Activated T-cell treated with anti-CD3 and anti-CD28 coated beads for 4 hours (primary cell): ENCODE measurements around the gene RNF214.
"Not testable (repeated sequence)": the region's sequence is repeated elsewhere in the genome, so short reads cannot be mapped to it uniquely, and the experiment has no call there.

Source experiments
- DNase-seq: peaks from one replicate; pipeline ENCODE4 v3.0.0-alpha.2; 2020

Gene RNF214

DNA sequence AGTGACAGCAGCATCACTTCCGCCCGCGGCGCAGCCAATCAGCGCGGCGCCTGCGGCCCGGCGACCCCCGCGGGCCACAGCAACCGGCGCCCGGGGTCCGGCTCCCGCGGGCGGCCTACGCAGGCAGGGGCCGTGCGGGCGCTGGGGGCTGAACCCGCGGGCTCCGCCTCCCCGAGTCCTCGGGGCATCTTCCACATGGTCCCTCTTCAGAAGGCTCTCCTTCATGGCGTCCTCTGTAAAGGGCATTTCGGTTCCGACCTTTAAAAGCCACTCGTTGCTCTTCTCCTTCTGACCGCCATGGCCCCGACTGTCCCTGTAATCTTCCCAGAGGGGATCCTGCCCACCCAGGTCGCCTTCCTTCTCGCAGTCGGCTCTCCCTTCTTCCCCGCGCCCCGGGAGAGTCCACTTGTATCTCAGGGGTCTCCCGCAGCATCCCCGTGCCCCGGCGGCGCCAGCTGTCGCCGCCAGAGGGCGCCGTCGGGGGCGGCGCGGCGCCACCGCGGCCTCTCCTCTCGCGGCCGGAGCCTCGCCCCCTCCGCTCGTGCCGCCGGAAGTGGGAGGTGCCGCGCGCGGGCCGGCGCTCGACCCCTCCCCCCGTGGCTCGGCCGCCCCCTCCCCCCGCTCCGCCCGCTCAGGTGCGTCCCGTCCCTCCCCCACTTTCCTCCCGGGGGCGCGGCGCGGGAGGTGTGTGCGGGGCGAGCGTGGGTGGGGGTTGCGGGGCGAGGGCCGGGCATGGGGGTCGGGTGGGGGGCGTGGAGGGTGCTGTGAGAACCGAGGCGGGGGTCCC is at the start of gene RNF214:
Gene RNF214 (plus strand): TSS at position 580 of the 787 bp plus-strand sequence. CDS start 1,602 bp downstream, outside the sequence.
- DNase-seq = peak; percentile 61

DNA sequence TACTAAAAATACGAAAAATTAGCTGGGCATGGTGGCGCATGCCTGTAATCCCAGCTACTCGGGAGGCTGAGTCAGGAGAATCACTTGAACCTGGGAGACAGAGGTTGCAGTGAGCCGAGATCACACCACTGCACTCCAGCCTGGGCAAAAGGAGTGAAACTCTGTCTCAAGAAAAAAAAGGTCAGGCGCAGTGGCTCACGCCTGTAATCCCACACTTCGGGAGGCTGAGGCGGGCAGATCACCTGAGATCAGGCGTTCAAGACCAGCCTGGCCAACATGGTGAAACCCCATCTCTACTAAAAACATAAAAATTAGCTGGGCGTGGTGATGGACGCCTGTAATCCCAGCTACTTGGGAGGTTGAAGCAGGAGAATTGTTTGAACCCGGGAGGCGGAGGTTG is 49.3 kb upstream of the RNF214 start:
- DNase-seq = not testable (repeated sequence)

DNA sequence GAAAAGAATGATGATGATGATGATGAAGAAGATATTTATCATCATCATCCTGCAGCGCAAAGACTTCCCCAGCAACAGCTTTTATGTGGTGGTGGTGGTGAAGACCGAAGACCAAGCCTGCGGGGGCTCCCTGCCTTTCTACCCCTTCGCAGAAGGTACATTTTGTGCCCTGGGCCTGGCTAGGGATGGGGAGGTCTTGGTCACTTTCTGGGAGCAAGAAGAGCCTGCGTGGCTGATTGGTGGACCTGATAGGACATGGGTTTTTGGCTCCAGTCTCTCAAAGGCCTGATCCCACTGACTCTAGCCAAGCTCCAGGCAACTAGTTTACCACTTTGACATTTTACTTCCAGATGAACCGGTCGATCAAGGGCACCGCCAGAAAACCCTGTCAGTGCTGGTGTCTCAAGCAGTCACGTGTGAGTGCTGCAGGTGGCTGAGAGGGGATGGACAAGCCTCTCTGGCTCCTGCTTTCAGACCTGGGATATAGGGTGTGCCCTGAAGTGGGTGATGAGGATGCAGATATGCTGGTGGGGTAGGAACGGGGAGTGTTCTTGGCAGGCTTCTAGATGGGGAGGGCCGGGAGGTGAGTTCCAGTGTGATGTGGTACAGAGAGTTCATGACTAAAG is 48.6 kb upstream of the RNF214 start:
- DNase-seq = no peak

DNA sequence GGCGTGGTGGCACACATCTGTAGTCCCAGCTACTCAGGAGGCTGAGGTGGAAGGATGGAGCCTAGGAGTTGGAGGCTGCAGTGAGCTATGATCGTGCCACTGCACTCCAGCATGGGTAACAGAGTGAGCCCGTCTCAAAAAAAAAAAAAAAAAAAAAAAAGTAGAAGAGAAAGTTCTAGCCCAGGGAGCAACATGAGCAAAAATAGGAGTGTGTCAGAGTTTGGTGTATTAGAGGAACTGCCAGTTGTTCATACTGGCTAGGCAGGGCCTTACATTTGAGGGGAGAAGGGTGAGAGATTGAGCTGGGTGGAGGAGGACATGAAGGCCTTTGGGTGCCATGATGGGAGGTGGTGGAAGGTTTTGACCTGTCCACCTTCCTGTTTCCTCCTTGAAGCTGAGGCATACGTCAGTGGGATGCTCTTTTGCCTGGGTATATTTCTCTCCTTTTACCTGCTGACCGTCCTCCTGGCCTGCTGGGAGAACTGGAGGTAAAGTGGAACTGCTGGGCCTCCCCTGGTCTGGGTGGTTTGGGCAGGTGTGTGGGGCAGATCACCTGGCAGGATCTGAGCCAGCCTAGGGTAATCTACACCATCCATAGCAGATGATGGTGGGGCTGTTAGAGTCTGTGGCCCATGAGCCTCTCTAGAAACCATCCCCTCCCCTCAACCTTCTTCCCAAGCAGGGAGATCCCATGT is 46.6 kb upstream of the RNF214 start:
- no peak for DNase-seq

DNA sequence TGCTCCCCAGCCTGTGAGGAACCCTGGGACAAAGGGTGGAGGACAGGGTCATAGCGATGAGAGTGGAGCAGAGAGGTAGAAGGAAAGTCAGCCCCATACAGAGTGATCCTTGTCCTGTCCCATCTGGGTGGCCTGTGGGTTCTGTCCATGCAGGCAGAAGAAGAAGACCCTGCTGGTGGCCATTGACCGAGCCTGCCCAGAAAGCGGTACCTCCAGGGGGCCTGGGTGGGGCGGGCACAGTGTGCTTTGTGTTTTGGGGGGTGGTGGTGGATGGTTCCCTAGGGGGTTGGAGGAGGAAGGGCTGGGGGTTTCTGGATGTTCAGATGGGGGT is 46.1 kb upstream of the RNF214 start:
- no peak for DNase-seq

- no peak for DNase-seq
These were observed 45.5 kb upstream of the RNF214 start for GRCh38 chr11:117187007-117187406.

- DNase-seq = no peak
These were observed 45.1 kb upstream of the RNF214 start for GRCh38 chr11:117187428-117187798.

- DNase-seq = no peak
These were observed 44.5 kb upstream of the RNF214 start for GRCh38 chr11:117187799-117188481.

GRCh38 chr11:117188620-117189081 is 43.8 kb upstream of the RNF214 start:
- DNase-seq = no peak

GRCh38 chr11:117189191-117189940 is 43.1 kb upstream of the RNF214 start:
- DNase-seq = no peak

GRCh38 chr11:117189941-117190544 is 42.4 kb upstream of the RNF214 start:
- DNase-seq = no peak

DNA sequence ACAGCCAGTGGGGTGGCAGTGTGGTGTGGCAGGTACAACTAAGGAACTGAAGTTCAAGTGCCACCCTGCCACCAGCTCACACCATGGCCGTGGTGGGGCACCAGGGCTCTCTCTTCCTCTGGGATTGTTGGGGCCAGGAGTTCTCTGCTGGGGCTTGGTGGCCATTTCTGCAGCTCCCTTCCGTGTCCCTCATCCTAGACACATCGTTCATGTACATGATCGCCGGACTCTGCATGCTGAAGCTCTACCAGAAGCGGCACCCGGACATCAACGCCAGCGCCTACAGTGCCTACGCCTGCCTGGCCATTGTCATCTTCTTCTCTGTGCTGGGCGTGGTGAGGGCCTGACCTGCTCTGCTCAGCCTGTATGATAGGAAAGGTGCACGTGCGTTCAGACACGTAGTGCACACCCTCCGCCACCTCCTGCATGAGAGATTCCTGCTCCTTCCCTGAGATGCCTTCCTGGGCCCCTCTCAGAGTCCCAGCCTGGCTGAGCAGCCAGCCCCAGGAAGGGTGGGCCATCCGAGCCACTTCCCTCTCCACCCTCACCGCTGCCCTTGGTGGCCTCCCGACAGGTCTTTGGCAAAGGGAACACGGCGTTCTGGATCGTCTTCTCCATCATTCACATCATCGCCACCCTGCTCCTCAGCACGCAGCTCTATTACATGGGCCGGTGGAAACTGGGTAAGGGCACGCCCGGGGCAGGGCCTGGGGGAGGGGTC is 40.6 kb upstream of the RNF214 start:
- no peak for DNase-seq

DNA sequence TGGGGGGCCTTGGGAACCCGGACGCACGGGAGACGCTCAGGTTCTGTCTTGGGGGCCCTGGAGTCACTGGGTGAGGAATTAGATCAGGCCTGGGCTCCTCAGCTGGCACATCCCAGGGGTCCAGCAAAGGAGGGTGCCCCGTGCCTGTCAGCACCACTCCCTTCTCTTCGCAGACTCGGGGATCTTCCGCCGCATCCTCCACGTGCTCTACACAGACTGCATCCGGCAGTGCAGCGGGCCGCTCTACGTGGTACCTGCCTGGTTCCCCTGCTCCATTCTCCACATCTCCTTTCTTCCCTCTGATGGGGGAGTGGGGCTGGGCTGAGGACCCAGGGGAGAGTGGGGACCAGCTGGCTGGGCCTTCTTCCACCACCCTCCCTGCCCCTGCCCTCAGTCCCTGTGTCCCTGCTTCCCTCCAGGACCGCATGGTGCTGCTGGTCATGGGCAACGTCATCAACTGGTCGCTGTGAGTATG is 40.0 kb upstream of the RNF214 start:
- no peak for DNase-seq

GRCh38 chr11:117193130-117194020 is 39.1 kb upstream of the RNF214 start:
- DNase-seq = no peak

- no peak for DNase-seq
These were observed 38.2 kb upstream of the RNF214 start for GRCh38 chr11:117194267-117194666.

DNA sequence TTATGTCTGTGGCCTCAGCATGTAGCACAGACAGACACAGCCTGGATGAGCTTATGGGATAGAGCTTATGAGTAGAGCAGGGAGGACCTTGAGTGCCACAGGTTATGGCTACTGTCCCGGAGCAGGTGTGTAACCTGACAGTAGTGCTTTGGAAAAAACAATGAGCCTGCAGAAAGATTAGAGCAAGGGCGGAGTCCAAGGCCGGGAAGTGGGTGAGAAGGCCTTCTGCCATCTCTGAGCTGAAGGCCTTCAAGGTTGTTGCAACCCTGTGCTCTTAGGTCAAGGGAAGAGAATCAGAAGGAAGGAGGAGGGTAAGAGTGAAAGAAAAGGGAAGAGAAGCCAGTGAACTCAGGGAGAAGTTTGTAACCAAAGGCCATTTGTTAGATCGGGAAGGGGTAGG is 37.2 kb upstream of the RNF214 start:
- DNase-seq = no peak

DNA sequence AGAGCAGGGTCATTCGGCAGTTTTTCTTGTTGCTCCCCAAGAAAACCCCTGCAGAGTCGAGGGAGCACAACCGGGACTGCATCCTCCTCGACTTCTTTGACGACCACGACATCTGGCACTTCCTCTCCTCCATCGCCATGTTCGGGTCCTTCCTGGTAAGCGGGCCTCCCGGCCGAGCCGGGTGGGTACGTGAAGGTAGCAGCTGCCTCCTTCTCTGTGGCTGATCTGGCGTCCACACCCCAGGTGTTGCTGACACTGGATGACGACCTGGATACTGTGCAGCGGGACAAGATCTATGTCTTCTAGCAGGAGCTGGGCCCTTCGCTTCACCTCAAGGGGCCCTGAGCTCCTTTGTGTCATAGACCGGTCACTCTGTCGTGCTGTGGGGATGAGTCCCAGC is 36.7 kb upstream of the RNF214 start:
- no peak for DNase-seq

- DNase-seq = no peak
These were observed 35.5 kb upstream of the RNF214 start for GRCh38 chr11:117197006-117197405.

DNA sequence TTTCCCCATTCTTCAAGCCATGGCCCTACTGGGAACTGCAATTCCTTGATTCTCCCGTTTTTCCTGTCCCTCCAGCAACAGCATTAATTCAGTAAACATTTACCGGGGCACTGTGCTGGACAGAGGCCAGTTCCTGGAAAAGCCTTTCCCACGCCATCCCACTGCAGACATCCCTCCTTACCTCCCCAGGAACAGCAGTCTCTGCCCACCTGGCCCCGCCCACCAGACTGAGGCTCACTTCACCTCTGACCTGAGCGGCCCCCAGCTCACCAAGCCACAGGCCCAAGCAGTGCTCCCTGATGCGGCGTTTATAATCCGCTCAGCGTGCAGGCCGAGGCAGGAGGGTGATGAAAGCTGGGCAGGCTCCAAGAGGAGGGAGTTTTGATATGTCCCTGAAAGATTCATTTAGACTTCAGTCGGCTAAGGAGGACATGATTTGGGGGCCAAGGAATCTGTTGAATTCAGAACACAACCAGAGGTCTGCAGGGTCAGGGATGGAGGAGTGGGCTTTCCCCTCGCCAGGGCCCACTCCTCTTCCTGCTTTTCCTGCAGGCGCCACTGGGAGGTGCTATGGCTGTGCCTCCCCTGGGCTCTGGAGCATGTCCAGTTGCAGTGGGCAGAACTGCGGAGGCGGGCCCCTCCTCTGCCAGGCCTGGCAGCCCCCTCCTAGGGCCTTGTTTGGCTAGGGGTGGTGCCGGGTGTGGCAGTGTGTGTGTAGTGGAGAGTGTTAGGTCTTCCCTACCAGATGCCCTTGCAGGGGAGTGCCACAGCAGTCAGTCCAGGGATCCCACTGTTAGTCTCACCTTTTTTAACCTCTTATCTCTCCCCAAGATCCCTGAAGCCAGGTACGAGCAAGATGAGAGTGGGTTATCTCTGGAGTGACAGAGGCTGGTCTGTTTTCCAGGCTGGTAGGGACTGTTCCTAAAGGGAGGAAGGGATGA is 34.7 kb upstream of the RNF214 start:
- no peak for DNase-seq
